ENCODE results near the gene TNNC1.

TNNC1 gene

DNA sequence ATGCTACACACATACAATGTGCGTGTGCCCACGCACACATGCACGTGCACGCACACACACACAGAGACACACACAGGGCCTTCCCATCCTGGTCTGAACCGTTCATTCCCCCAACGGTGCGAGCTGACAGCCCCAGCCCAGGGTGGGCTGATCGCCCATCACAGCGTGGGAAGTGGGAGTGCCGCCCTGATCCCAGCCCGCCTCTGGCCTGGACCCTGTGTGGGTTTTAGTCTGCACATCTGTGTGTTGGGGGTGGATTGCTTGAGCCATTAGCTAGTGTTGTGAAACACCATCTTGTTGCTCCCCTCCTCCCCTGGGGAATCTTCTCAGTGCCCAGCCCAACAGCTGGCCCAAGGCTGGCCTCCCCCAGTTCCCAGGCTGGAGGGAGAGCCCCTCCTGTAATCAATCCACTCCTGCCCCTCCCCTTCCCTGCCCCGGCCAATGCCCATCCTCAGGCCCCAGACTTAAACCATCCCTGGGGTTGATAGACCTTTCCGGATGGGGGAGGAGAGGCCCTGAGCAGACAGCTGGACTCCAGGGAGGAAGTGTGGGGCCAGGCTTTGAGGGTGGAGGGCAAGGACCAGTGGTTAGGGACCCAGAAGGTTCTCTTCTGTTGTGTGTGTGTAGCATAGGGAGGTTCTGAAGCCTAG, 17.2 kb downstream of the TNNC1 start:
- H3K4me3 ChIP-seq (ENCODE audit: low read length), result no peak overlapping the region
- H3K9ac ChIP-seq (ENCODE audit: low read depth, low read length), result no peak overlapping the region

GRCh38 chr3:52435246-52436101, 18.4 kb downstream of the TNNC1 start:
- Histone ChIP-seq H3K9me3 (ENCODE audit: insufficient read depth, low read depth, low read length) (no peaks in the 10 kb centered on the region), H3K27me3 (ENCODE audit: insufficient read depth, low read length) (no peaks in the 10 kb centered on the region), H3K4me3 (ENCODE audit: low read length) (no peak overlapping the region), H3K4me1 (ENCODE audit: insufficient read depth, low read length) (no peaks in the 10 kb centered on the region), H3K36me3 (ENCODE audit: insufficient read depth, low read depth, low read length) (no peaks in the 10 kb centered on the region), H3K9ac (ENCODE audit: low read depth, low read length) (no peak overlapping the region), H3K27ac (ENCODE audit: low read length) (no peak overlapping the region)

More for the DNA sequence above, 17.2 kb downstream of the TNNC1 start:
- H3K27ac ChIP-seq (ENCODE audit: low read length), result no peak overlapping the region
- H3K9me3 ChIP-seq (ENCODE audit: insufficient read depth, low read depth, low read length), result no peaks in the 10 kb centered on the region
- no peaks in the 10 kb centered on the region for H3K27me3 ChIP-seq (ENCODE audit: insufficient read depth, low read length)
- no peaks in the 10 kb centered on the region for H3K4me1 ChIP-seq (ENCODE audit: insufficient read depth, low read length)
- H3K36me3 ChIP-seq (ENCODE audit: insufficient read depth, low read depth, low read length), result no peaks in the 10 kb centered on the region

DNA sequence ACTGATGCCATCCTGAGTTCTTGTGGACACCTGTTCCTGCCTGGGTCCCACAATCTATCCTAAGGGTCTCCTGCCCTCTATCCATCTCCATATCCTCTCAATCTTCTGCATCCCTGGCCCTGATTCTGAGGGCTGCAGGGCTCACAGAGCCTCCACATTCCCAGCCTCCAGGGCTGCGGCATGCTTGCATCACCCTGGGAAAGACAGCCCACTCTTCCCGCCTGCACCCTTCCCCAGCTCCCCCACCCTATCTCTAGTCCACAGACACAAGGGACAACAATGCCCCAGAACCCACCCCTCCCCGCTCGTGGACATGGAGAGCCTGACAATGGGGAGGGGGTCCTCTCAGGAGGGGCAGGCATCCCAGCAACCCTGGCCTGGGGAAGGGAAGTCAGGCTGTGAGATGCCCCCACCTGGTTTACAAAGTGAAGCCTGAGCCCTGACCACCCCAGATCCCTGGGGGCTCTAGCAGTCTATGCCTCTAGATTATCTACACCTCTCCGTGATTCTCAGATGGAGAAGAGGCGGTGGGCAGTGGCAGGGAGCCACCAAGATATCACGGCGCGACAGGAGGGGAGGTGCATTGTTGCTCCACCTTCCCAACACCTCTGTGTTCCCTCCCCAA, 19.2 kb downstream of the TNNC1 start:
- no peaks in the 10 kb centered on the region for H3K36me3 ChIP-seq (ENCODE audit: insufficient read depth, low read depth, low read length)
- H3K4me1 ChIP-seq (ENCODE audit: insufficient read depth, low read length), result no peaks in the 10 kb centered on the region
- no peak overlapping the region for H3K9ac ChIP-seq (ENCODE audit: low read depth, low read length)
- H3K27ac ChIP-seq (ENCODE audit: low read length), result no peak overlapping the region
- no peak overlapping the region for H3K4me3 ChIP-seq (ENCODE audit: low read length)
- no peaks in the 10 kb centered on the region for H3K27me3 ChIP-seq (ENCODE audit: insufficient read depth, low read length)
- H3K9me3 ChIP-seq (ENCODE audit: insufficient read depth, low read depth, low read length), result no peaks in the 10 kb centered on the region

- no peaks in the 10 kb centered on the region for H3K9me3 ChIP-seq (ENCODE audit: insufficient read depth, low read depth, low read length)
- no peaks in the 10 kb centered on the region for H3K4me1 ChIP-seq (ENCODE audit: insufficient read depth, low read length)
- H3K9ac ChIP-seq (ENCODE audit: low read depth, low read length), result no peak overlapping the region
- H3K36me3 ChIP-seq (ENCODE audit: insufficient read depth, low read depth, low read length), result no peaks in the 10 kb centered on the region
- no peak overlapping the region for H3K4me3 ChIP-seq (ENCODE audit: low read length)
- no peaks in the 10 kb centered on the region for H3K27me3 ChIP-seq (ENCODE audit: insufficient read depth, low read length)
- no peak overlapping the region for H3K27ac ChIP-seq (ENCODE audit: low read length)
Observed at GRCh38 chr3:52433996-52434479, 19.8 kb downstream of the TNNC1 start.

DNA sequence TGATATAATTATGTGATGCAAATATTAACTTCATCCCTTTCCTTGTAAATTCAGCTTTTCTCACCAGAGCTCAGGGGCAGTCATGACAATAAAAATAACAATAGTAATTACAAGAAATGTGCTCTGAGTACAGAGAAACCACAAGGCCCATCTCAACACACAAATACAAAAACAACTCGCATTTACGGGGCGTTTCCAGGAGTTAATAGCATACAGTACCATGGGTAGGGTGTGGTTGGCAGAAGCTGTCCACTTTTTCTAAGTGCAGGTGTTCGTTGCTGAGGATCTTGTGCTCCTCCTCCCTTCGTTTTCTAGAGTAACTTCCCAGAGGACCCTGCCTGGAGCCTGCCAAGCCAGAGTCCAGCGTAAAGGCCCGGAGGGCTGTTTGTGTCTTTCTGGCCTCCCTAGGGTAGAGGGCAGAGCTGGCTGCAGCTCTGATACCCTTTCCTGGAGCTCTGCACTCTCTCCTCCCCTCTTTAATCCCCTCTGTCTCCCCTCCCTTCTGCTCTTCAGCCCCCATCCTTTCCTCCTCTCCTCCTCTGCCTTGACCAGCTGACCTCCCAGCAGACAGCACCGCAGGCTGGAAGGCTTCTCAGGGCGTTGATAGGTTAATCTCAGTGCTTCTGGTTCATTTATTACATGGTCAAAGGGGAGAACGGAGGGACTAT, 20.4 kb downstream of the TNNC1 start:
- no peaks in the 10 kb centered on the region for H3K9me3 ChIP-seq (ENCODE audit: insufficient read depth, low read depth, low read length)
- no peaks in the 10 kb centered on the region for H3K4me1 ChIP-seq (ENCODE audit: insufficient read depth, low read length)
- no peaks in the 10 kb centered on the region for H3K27me3 ChIP-seq (ENCODE audit: insufficient read depth, low read length)
- no peak overlapping the region for H3K9ac ChIP-seq (ENCODE audit: low read depth, low read length)
- no peak overlapping the region for H3K4me3 ChIP-seq (ENCODE audit: low read length)
- H3K27ac ChIP-seq (ENCODE audit: low read length), result no peak overlapping the region
- no peaks in the 10 kb centered on the region for H3K36me3 ChIP-seq (ENCODE audit: insufficient read depth, low read depth, low read length)

DNA sequence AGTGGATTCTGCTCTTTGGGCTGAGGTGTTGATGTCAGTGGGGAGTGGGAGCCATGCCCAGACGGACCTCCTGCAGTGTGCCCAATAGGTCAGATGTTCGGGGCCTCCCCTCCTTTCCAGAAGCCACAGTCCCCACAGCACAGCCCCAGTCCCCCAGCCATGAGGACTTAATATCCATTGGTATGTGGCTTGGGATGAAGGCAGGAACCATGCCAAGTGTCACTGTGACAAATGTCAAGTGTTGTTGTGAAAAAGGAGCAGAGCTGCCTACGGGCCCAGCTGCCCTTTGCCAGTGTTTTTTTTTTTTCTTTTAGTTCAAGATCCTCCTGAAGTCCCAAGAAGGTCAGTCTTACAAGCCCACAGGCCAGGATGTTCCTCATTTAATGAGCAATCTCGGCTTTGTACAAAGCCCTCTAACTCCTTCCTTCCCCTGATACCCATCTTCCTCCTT, 21.1 kb downstream of the TNNC1 start:
- H3K36me3 ChIP-seq (ENCODE audit: insufficient read depth, low read depth, low read length), result no peaks in the 10 kb centered on the region
- H3K4me1 ChIP-seq (ENCODE audit: insufficient read depth, low read length), result no peaks in the 10 kb centered on the region
- H3K9me3 ChIP-seq (ENCODE audit: insufficient read depth, low read depth, low read length), result no peaks in the 10 kb centered on the region
- H3K27me3 ChIP-seq (ENCODE audit: insufficient read depth, low read length), result no peaks in the 10 kb centered on the region
- no peak overlapping the region for H3K4me3 ChIP-seq (ENCODE audit: low read length)
- no peak overlapping the region for H3K9ac ChIP-seq (ENCODE audit: low read depth, low read length)
- no peak overlapping the region for H3K27ac ChIP-seq (ENCODE audit: low read length)

GRCh38 chr3:52432225-52432624, 21.6 kb downstream of the TNNC1 start:
- no peak overlapping the region for H3K4me3 ChIP-seq (ENCODE audit: low read length)
- H3K27ac ChIP-seq (ENCODE audit: low read length), result no peak overlapping the region
- H3K27me3 ChIP-seq (ENCODE audit: insufficient read depth, low read length), result no peaks in the 10 kb centered on the region
- no peaks in the 10 kb centered on the region for H3K4me1 ChIP-seq (ENCODE audit: insufficient read depth, low read length)
- H3K9ac ChIP-seq (ENCODE audit: low read depth, low read length), result no peak overlapping the region
- no peaks in the 10 kb centered on the region for H3K36me3 ChIP-seq (ENCODE audit: insufficient read depth, low read depth, low read length)
- no peaks in the 10 kb centered on the region for H3K9me3 ChIP-seq (ENCODE audit: insufficient read depth, low read depth, low read length)

- H3K36me3 ChIP-seq (ENCODE audit: insufficient read depth, low read depth, low read length), result no peaks in the 10 kb centered on the region
- no peaks in the 10 kb centered on the region for H3K4me1 ChIP-seq (ENCODE audit: insufficient read depth, low read length)
- H3K9ac ChIP-seq (ENCODE audit: low read depth, low read length), result no peak overlapping the region
Observed at GRCh38 chr3:52431459-52432223, 22.2 kb downstream of the TNNC1 start.

GRCh38 chr3:52430416-52430810, 23.4 kb downstream of the TNNC1 start:
- no peak overlapping the region for H3K9ac ChIP-seq (ENCODE audit: low read depth, low read length)
- no peak overlapping the region for H3K27ac ChIP-seq (ENCODE audit: low read length)
- H3K9me3 ChIP-seq (ENCODE audit: insufficient read depth, low read depth, low read length), result no peaks in the 10 kb centered on the region
- no peaks in the 10 kb centered on the region for H3K27me3 ChIP-seq (ENCODE audit: insufficient read depth, low read length)
- H3K36me3 ChIP-seq (ENCODE audit: insufficient read depth, low read depth, low read length), result no peaks in the 10 kb centered on the region
- no peak overlapping the region for H3K4me3 ChIP-seq (ENCODE audit: low read length)
- H3K4me1 ChIP-seq (ENCODE audit: insufficient read depth, low read length), result no peaks in the 10 kb centered on the region

More at GRCh38 chr3:52431459-52432223, 22.2 kb downstream of the TNNC1 start:
- Histone ChIP-seq H3K9me3 (ENCODE audit: insufficient read depth, low read depth, low read length) (no peaks in the 10 kb centered on the region), H3K27ac (ENCODE audit: low read length) (no peak overlapping the region), H3K4me3 (ENCODE audit: low read length) (no peak overlapping the region), H3K27me3 (ENCODE audit: insufficient read depth, low read length) (no peaks in the 10 kb centered on the region)

GRCh38 chr3:52429779-52430415, 23.9 kb downstream of the TNNC1 start:
- Histone ChIP-seq H3K4me3 (ENCODE audit: low read length) (no peak overlapping the region), H3K27me3 (ENCODE audit: insufficient read depth, low read length) (no peaks in the 10 kb centered on the region), H3K9ac (ENCODE audit: low read depth, low read length) (no peak overlapping the region), H3K27ac (ENCODE audit: low read length) (no peak overlapping the region), H3K9me3 (ENCODE audit: insufficient read depth, low read depth, low read length) (no peaks in the 10 kb centered on the region), H3K36me3 (ENCODE audit: insufficient read depth, low read depth, low read length) (no peaks in the 10 kb centered on the region), H3K4me1 (ENCODE audit: insufficient read depth, low read length) (no peaks in the 10 kb centered on the region)
